SK-N-MC (cell line): ENCODE results near the gene HAGH.

ENCODE experiments used
- EZH2 ChIP-seq: fragments of 200-600 bp; sonication (generic); IDR thresholded peaks from one replicate; pipeline ENCODE4 v1.6.1; 2017; ENCODE audit warnings: antibody characterized with exemption
- FOXP2 ChIP-seq: optimal IDR thresholded peaks from 2 replicates; pipeline ENCODE3; 2011; ENCODE audit warnings: mild to moderate bottlenecking, moderate library complexity; ENCODE audit not compliant: insufficient read depth; ENCODE audit errors: extremely low read length, control extremely low read depth
- POLR2AphosphoS5 ChIP-seq: IDR thresholded peaks from 2 replicates; pipeline ENCODE4 v1.6.1; 2012; ENCODE audit warnings: mild to moderate bottlenecking, low read depth, low read length, borderline replicate concordance

- TF ChIP-seq POLR2AphosphoS5 (no peak), EZH2 (no peak), FOXP2 (no peak)
These were observed 68.7 kb downstream of the HAGH start for GRCh38 chr16:1757714-1758461.
